ENCODE measurements around the gene NEAT1.

NEAT1 gene

DNA sequence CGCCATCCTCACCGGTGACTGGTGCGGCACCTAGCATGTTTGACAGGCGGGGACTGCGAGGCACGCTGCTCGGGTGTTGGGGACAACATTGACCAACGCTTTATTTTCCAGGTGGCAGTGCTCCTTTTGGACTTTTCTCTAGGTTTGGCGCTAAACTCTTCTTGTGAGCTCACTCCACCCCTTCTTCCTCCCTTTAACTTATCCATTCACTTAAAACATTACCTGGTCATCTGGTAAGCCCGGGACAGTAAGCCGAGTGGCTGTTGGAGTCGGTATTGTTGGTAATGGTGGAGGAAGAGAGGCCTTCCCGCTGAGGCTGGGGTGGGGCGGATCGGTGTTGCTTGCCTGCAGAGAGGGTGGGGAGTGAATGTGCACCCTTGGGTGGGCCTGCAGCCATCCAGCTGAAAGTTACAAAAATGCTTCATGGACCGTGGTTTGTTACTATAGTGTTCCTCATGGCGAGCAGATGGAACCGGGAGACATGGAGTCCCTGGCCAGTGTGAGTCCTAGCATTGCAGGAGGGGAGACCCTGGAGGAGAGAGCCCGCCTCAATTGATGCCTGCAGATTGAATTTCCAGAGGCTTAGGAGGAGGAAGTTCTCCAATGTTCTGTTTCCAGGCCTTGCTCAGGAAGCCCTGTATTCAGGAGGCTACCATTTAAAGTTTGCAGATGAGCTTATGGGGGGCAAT, 1.1 kb downstream of the NEAT1 start:
- no peak for DNase-seq (ENCODE audit: low read depth)

DNA sequence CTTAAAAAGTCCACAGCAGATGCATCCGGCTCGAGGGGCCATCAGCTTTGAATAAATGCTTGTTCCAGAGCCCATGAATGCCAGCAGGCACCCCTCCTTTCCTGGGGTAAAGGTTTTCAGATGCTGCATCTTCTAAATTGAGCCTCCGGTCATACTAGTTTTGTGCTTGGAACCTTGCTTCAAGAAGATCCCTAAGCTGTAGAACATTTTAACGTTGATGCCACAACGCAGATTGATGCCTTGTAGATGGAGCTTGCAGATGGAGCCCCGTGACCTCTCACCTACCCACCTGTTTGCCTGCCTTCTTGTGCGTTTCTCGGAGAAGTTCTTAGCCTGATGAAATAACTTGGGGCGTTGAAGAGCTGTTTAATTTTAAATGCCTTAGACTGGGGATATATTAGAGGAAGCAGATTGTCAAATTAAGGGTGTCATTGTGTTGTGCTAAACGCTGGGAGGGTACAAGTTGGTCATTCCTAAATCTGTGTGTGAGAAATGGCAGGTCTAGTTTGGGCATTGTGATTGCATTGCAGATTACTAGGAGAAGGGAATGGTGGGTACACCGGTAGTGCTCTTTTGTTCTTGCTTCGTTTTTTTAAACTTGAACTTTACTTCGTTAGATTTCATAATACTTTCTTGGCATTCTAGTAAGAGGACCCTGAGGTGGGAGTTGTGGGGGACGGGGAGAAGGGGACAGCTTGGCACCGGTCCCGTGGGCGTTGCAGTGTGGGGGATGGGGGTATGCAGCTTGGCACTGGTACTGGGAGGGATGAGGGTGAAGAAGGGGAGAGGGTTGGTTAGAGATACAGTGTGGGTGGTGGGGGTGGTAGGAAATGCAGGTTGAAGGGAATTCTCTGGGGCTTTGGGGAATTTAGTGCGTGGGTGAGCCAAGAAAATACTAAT, 1.9 kb downstream of the NEAT1 start:
- no peak for DNase-seq (ENCODE audit: low read depth)

DNA sequence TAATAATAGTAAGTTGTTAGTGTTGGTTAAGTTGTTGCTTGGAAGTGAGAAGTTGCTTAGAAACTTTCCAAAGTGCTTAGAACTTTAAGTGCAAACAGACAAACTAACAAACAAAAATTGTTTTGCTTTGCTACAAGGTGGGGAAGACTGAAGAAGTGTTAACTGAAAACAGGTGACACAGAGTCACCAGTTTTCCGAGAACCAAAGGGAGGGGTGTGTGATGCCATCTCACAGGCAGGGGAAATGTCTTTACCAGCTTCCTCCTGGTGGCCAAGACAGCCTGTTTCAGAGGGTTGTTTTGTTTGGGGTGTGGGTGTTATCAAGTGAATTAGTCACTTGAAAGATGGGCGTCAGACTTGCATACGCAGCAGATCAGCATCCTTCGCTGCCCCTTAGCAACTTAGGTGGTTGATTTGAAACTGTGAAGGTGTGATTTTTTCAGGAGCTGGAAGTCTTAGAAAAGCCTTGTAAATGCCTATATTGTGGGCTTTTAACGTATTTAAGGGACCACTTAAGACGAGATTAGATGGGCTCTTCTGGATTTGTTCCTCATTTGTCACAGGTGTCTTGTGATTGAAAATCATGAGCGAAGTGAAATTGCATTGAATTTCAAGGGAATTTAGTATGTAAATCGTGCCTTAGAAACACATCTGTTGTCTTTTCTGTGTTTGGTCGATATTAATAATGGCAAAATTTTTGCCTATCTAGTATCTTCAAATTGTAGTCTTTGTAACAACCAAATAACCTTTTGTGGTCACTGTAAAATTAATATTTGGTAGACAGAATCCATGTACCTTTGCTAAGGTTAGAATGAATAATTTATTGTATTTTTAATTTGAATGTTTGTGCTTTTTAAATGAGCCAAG, 2.7 kb downstream of the NEAT1 start:
- no peak for DNase-seq (ENCODE audit: low read depth)

DNA sequence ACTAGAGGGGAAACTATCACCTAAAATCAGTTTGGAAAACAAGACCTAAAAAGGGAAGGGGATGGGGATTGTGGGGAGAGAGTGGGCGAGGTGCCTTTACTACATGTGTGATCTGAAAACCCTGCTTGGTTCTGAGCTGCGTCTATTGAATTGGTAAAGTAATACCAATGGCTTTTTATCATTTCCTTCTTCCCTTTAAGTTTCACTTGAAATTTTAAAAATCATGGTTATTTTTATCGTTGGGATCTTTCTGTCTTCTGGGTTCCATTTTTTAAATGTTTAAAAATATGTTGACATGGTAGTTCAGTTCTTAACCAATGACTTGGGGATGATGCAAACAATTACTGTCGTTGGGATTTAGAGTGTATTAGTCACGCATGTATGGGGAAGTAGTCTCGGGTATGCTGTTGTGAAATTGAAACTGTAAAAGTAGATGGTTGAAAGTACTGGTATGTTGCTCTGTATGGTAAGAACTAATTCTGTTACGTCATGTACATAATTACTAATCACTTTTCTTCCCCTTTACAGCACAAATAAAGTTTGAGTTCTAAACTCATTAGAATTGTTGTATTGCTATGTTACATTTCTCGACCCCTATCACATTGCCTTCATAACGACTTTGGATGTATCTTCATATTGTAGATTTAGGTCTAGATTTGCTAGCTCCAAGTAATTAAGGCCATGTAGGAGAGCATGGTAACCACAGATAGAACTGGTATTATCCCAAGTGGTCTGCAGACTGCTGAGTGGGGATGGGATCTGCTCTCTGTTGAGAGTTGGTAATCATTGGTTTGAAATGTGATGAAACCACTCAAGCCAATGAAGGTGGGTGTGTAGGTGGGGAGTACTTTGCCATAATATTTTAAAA, 3.6 kb downstream of the NEAT1 start:
- DNase-seq (ENCODE audit: low read depth), result no peak

DNA sequence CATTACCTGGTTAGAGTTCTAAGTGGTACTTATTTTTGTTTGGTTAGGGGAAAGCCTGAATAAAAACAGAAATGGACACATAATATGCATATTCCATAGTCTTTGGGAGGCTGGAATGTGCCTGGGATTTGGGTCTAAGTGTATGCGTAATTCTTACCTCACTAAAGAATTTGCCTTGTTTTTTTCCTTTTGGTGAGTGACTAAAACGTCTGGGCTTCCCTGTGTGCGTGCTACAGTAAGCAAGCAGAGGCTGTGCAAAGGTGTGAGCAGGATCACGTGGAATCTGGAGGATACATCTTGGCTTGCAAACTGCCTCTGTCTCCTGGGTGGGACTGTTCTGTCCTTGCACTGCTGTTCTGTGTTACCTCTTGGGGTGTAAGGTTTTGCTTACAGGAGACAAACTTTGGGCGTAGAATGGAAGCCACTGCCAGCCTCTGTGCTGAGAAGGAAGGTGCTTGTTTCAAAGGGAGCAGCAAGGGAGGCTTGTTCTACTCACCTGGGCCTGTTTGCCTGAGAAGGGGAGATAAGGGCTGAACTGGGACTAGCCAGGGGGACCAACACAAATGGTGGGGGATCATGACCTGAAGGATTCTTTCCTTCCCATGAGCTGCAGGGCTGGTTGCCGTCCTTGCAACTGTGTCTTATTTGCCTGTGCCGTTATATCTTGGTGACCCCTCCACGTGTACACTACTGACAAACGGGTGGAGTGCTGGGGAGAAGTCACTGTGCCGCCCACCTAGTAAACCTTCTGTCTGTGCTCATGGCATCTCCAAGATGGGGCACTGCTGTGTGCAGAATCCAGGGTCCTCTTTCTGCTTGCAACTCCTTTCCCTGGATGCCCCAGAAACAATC, 4.5 kb downstream of the NEAT1 start:
- no peak for DNase-seq (ENCODE audit: low read depth)

DNA sequence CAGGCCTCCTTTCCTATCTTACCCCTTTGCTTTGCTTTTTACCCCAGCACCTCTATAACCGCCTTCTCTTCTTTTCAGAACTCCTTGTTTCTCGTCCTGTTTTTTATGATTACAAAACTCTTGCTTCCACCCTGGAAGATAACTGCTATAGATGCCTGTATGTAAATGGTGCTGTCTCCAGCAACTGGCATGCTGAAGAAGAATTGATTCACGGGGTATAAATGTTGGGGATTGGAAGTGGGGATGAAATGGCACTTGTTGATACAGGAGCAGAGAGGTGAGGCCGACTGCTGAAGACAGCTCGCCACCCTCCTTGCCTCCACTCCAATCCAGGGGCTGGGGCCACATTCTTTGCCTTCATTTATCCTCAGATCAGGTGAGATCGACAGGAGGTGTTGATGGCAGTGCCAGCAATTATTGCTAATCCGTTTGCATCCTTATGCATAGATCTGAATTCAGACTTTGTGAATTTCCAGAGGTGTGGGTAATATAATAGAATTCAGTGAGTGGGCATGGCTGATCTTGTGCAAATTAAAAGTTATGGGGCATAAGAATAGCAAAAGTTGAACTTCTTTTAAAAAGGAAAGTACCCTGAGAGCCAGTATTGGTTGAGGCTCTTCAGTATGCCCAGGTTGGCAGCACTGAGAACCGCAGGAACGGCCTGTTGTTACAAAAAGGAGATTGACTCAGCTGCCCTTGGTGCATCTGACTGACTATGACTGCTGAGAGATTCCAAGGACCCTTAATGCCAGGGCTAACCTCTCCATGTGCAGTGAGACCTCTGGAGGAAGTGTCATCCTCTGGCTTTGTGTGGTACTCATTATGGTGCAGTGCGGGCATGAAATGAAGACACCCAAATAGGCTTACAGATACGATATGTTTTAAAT, 5.3 kb downstream of the NEAT1 start:
- no peak for DNase-seq (ENCODE audit: low read depth)

DNA sequence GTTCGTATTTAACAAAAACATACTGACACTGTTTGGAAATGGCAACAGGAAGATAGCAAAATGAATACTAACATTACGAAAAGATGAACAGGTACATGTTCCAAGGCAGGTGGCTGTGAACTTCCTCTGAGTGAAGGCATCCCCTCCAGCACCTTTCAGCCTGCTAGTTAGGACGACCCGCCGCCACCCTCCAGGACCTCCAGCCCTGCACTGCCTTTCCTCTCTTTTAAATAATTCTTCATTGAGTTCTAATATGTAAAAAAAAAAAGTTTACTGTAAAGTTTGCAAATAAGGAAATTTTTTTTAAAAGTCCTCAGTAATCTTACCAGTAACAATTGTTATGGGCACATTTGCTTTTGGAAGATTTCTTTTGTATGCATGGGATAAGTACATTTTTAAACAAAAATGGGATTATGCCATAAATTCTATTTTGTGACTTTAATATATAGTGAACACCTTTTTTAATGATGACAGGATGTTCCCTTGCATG, 6.0 kb downstream of the NEAT1 start:
- no peak for DNase-seq (ENCODE audit: low read depth)

DNA sequence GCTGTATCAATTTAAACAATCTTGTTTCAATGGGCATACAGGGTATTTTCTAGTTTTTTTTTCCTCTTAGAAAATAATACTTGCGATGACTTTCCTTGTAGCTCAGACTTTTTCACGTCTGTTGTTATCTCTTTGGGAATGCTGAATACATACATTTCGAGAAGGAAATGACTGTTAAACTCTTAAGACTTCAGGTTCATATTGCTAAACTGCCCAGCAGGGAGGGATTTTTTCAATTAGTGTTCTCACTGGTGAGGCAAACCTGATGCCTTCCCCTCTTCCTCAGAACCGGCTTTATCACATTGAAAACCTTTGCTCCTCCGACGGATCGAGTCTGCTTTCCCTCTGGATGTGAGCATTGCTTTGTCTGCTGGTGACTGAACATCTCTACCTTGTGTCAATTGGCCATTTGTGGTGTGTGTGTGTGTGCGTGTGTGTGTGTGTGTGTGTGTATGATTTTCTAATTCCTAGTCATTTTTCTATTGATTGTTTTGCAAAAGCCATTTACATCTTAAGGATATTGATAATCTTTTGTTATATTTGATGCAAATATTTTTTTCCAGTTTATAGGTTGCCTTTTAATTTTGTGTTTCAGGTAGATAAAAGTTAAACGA, 6.6 kb downstream of the NEAT1 start:
- no peak for DNase-seq (ENCODE audit: low read depth)

DNA sequence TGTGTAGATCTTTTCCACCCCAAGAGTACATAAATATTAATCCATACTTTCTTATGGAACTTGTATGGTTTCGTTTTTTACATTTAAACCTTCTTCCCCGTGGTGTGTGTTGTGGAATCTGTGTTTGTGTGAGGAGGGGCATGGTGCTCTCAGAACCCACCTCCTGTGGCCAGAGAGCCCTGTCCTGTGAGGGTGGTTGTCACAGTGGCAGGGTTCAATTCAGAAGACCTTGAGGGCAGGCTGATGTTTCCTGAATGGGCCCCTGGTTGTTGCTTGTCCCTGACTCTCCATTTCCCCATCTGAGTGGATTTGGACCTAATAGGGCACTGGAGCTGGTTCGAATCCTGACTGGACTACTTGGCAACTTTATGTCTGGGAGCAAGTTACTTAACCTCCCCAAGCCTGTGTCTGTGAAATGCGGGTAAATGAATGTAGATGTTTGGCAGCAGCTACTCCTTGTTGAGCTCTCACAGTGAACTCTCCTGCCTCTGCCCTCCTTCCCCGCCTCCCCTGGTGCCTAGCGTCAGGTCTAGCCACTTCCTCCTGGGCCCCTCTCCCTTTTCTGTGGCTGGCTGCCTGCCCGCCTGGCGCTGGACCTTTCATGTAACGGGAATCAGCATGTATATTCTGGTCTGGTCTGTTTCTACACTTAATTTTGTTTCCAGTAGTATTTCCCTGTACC, 7.3 kb downstream of the NEAT1 start:
- no peak for DNase-seq (ENCODE audit: low read depth)

DNA sequence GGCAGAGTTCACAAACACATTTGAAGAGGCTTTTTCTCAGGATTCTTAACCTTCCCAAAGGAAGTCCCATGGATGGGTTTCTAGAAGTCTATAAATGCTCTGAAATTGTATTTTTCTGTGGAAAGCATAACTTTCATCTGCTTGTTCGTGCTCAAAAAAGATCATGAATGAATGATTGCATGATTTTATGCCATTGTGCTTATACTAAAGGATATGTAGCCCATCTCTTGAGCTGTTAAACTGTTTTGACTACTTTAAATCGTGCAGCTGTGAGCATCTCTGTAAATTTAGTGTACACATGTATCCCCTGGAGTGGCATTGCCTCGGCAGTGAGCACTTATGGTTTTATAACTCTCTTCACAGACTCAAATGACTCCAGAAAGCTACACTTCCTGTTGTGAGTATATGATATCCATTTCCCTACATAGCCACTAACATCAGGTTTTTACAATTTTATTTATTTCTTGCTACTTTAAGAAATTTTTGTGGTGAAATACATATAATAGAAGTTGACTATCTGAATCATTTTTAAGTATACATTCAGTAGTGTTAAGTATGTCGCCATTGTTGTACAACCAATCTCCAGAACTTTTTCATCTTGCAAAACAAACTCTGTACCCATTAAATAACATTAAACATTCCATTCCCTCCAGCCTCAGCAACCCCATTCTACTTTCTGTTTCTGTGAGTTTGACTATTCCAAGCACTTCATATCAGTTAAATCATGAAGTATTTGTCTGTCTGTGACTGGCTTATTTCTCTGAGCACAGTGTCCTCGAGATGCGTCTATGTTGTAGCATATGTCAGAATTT, 8.0 kb downstream of the NEAT1 start:
- DNase-seq (ENCODE audit: low read depth), result no peak

DNA sequence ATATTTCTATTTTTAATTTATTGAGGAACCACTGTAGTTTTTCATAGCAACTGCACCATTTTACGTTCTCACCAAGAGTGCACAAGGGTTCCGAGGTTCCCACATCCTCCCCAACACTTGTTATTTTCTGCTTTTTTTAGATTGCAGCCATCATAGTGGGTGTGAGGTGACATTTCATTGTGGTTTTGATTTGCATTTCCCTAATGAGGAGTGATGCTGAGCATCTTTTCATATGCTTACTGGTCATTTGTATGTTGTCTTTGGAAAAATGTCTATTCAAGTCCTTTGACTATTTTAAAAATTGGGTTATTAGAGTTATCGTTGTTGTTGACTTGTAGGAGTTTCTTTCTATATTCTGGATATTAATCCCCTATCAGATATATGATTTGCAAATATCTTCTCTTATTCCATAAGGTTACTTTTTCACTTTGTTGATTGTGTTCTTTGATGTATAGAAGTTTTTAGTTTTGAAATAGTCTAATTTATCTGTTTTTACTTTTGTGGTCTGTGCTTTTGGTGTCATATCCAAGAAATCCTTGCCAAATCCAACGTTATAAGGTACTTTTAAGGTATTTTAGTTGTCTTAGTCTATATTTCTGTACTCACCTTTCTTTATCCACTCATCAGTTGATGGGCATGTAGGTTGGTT, 9.0 kb downstream of the NEAT1 start:
- DNase-seq (ENCODE audit: low read depth), result no peak

DNA sequence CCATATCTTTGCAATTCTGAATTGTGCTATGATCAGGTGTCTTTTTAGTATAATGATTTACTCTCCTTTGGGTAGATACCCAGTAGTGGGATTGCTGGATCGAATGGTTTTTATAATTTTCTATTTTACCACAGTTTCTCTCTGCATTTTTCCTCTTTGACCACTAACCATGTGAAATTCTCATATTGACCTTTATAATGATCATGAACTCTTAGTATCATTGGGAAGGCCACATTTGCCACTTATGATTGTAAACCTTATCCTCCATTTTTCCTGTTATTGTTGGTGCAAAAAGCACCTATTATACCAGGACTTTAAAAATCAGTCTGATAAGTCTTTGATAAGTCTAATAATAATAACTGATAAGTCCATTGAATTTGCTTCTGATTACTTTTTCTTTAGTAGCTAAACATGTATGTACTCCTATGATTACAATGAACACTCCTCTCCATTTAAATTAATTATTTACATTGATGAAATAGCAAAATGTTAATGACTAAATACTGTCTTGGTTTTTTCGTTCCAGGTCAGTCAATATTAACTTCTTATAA, 9.6 kb downstream of the NEAT1 start:
- DNase-seq (ENCODE audit: low read depth), result no peak

DNA sequence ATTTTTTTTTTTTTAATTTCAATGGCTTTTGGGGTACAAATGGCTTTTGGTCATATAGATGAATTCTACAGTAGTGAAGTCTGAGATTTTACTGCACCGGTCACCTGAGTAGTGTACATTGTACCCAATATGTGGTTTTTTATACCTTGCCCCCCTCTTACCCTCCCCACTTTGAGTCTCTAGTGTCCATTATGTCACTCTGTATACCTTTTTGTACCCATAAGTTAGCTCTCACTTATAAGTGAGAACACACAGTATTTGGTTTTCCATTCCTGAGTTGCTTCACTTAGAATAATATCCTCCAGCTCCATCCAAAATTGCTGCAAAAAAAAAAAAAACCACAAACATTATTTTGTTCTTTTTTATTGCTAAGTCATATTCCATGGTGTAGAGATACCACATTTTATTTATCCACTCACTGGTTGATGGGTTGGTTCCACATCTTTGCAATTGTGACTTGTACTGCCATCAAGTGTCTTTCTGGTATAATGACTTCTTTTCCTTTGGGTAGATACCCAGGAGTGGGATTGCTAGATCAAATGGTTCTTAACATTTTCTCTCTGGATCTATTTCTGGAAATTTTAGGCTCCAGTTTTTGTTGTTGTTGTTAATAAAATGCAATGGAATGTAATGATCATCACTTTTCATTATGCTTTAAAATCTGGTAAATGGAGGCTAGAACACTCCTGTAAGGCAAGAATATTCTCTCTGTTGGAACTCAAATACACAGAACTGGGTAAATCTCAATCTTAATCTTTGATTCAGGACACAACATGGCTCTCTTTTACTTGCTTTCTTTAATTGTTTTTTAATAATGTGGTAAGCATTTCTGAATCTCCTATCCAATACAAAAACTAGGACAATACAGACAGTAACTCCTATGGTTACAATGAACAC, 10.3 kb downstream of the NEAT1 start:
- no peak for DNase-seq (ENCODE audit: low read depth)

DNA sequence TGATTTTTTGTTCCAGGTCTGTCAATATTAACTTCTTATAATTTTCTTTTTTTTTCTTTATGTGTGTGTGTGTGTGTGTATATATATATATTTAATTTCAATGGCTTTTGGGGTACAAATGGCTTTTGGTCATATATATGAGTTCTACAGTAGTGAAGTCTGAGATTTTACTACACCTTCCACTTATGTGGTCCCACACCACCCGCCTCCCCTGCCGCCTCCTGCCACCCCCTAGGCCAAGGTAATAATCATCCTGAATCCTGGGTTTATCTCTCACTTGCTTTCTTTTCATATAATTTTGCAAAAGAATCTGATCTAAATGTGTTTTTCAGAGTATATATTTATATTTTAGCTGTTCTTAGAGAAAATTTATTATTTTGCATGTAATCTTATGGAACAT, 11.1 kb downstream of the NEAT1 start:
- no peak for DNase-seq (ENCODE audit: low read depth)

DNA sequence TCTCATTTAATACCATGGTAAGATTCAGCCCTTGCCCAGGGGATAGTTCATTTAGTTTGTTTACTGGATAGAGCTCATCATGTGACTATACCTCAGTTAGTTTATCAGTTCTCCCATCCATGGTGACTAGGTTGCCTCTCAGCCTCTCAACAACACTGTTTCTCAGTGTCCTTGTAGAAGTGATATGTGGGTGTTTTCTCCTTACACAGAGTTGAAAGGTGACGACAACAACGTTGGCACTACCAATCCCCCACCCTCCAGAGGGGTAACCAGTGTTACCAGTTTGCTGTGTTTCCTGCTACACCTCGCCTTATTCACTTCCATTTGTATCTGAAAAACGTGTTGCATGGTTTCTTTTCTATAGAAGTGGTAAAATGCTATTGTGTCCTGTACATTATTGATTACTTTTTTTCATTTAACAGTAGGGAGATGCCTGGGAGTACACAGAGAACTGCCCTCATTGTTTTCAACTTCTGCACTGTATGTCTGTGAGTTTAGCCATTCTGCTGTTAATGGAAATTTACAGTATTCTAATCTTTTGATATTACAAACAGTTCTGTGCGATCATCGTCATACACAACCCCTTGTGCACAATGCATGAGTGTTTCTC, 11.6 kb downstream of the NEAT1 start:
- no peak for DNase-seq (ENCODE audit: low read depth)

Data from stimulated activated CD8-positive, alpha-beta memory T cell treated with anti-CD3 and anti-CD28 coated beads, Interleukin-15, amount 100 ng/mL, for 24 hours (primary cell).